CD4-positive, alpha-beta T cell treated with Interleukin-21 for 1 hour (primary cell): ENCODE results near the gene TP53TG3B.
A peak's percentile ranks its signal among the peaks of the same experiment; 100 is the strongest.
"Not testable (repeated sequence)": the region's sequence is repeated elsewhere in the genome, so short reads cannot be mapped to it uniquely, and the experiment has no call there.

ENCODE experiments used
- DNase-seq: peaks from one replicate; pipeline ENCODE4 v3.0.0-alpha.2; 2020

Gene TP53TG3B

DNA sequence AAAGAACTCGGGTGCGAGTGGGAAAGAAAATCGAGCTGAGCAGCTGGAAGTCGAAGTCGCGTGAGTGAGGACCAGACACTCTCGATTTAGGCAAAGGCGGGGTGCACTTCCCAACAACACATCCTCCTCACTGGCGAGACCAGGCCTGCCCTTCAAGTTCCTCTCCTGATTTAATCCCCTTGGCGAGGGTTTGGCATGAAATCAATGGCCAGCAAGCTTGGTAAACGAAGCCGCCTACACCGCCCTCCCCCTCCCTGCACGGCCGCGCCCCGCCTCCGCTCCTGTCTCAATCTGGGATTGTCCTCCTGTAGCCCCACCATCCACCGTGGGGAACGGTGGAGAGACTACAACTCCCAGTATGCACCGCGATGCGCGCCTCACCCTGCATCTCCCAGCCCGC lies at the start of gene TP53TG3B:
Gene TP53TG3B (plus strand): TSS at position 301 of the 400 bp plus-strand sequence. CDS start 68 bp downstream, at position 369.
- DNase-seq: not testable (repeated sequence)

- DNase-seq: not testable (repeated sequence)
These were observed 24.2 kb upstream of the TP53TG3B start for GRCh38 chr16:33336226-33337012.

- peak; percentile 4 for DNase-seq
These were observed 22.8 kb upstream of the TP53TG3B start for GRCh38 chr16:33337627-33338542.

GRCh38 chr16:33338543-33338951 lies 22.1 kb upstream of the TP53TG3B start:
- peak; percentile 0 for DNase-seq

GRCh38 chr16:33339093-33340061 lies 21.3 kb upstream of the TP53TG3B start:
- peak; percentile 4 for DNase-seq
